ENCODE data around the gene WDFY4.

DNA sequence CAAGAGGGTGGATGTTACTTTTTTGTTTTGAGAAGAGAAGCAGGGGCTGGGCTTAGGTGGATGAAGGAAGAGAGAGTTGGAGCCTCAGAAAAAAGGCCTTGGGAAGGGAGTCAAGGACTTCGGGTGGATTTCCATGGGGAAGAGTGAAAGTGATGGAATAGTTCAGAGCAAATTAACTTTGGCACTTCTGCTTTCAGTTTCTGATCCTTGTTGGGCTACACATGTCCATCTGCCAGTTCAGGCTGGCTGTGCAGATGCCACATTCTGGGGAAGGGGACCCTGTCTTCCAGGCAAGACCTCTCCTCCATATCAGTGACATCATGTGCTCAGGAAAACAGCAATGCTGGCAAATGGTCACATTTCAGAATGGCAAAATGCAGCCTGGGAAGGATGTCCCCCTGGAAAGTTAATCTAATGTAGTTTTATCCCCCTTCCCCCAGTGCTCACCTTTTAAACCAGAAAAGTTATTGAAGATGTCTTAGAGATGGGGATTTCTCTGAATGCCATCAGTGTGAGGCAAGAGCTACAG lies 86.0 kb downstream of the WDFY4 start:
- TF ChIP-seq, protein P1, sequence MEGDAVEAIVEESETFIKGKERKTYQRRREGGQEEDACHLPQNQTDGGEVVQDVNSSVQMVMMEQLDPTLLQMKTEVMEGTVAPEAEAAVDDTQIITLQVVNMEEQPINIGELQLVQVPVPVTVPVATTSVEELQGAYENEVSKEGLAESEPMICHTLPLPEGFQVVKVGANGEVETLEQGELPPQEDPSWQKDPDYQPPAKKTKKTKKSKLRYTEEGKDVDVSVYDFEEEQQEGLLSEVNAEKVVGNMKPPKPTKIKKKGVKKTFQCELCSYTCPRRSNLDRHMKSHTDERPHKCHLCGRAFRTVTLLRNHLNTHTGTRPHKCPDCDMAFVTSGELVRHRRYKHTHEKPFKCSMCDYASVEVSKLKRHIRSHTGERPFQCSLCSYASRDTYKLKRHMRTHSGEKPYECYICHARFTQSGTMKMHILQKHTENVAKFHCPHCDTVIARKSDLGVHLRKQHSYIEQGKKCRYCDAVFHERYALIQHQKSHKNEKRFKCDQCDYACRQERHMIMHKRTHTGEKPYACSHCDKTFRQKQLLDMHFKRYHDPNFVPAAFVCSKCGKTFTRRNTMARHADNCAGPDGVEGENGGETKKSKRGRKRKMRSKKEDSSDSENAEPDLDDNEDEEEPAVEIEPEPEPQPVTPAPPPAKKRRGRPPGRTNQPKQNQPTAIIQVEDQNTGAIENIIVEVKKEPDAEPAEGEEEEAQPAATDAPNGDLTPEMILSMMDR (IDR thresholded peaks at IDR 0.05; ENCODE audit: extremely low read depth in 1 of 2, insufficient read depth in 1 of 2, low read depth in 1 of 2, low read length in 2 of 2), result no peak
- TF ChIP-seq GATA2 (IDR thresholded peaks at IDR 0.05; ENCODE audit: insufficient read depth, insufficient read length, low read depth, low read length) (no peak), POLR2A (IDR thresholded peaks at IDR 0.05; ENCODE audit: low read depth, low read length) (no peak), POLR2AphosphoS5 (IDR thresholded peaks at IDR 0.05; ENCODE audit: insufficient read depth, low read depth, low read length) (no peak), EZH2 (IDR thresholded peaks at IDR 0.05; ENCODE audit: borderline replicate concordance, low read depth, low read length, severe bottlenecking) (no peak), MYC (IDR thresholded peaks at IDR 0.05; ENCODE audit: low read depth, low read length) (no peak), JUN (IDR thresholded peaks at IDR 0.05; ENCODE audit: borderline replicate concordance, insufficient read depth, insufficient read length, low read depth) (no peak), FOS (IDR thresholded peaks at IDR 0.05; ENCODE audit: borderline replicate concordance, insufficient read depth, low read length) (no peak)
- TF ChIP-seq, protein P2, sequence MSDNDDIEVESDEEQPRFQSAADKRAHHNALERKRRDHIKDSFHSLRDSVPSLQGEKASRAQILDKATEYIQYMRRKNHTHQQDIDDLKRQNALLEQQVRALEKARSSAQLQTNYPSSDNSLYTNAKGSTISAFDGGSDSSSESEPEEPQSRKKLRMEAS (IDR thresholded peaks at IDR 0.05; ENCODE audit: insufficient read depth, insufficient read length), result no peak
